Testis (tissue), 2 donors: ENCODE measurements around the gene ERAP2.

Experiments
- CTCF ChIP-seq, 3 experiments: fragments of 450-650 bp in 2 of 3; fragments of 200-600 bp in 1 of 3; sonication (generic) in 1 of 3; IDR thresholded peaks; one replicate each; pipeline ENCODE4 v1.5.1; 2016 to 2019; ENCODE audit warnings: antibody characterized with exemption in 3 of 3, mild to moderate bottlenecking in 2 of 3, moderate library complexity in 1 of 3
- POLR2A ChIP-seq: fragments of 450-650 bp; IDR thresholded peaks from one replicate; pipeline ENCODE4 v1.6.1; 2017; ENCODE audit warnings: antibody characterized with exemption, mild to moderate bottlenecking, moderate library complexity

- TF ChIP-seq CTCF (IDR thresholded peaks at IDR 0.05) (no peak), POLR2A (no peak)
Measured at GRCh38 chr5:96926276-96926675, 50.0 kb downstream of the ERAP2 start.
